HL-60 (cell line): ENCODE results near the gene NOS1AP.

Experiments
- DNase-seq, 2 experiments: peaks; one replicate each; pipeline ENCODE4 v3.0.0-alpha.2; 2010 to 2020; ENCODE audit warnings: low read depth in 1 of 2, low spot score in 1 of 2
- H3K27ac ChIP-seq: fragments of 250-450 bp; sonication (Bioruptor Pico); replicated peaks from 2 replicates; pipeline ENCODE4 v1.5.1; 2020; ENCODE audit warnings: mild to moderate bottlenecking, moderate library complexity
- H3K27me3 ChIP-seq: fragments of 250-450 bp; sonication (Bioruptor Pico); 2 replicates; pipeline ENCODE4 v1.5.1; 2021; ENCODE audit warnings: mild to moderate bottlenecking, moderate library complexity; ENCODE audit not compliant: insufficient read depth, poor library complexity, severe bottlenecking
- H3K4me3 ChIP-seq: replicated peaks from 2 replicates; pipeline ENCODE4 v1.5.1; 2011; ENCODE audit warnings: mild to moderate bottlenecking, control low read depth, low read length; ENCODE audit not compliant: insufficient read depth
- GABPA ChIP-seq: IDR thresholded peaks from 2 replicates; pipeline ENCODE4 v1.6.1; 2012; ENCODE audit warnings: low read depth
- POLR2AphosphoS5 ChIP-seq: IDR thresholded peaks from 2 replicates; pipeline ENCODE4 v1.6.1; 2012; ENCODE audit warnings: low read depth
- SPI1 ChIP-seq: IDR thresholded peaks from 2 replicates; pipeline ENCODE4 v1.6.1; 2012; ENCODE audit warnings: low read depth, mild to moderate bottlenecking, borderline replicate concordance
- TF ChIP-seq, protein P1 (sequence below): IDR thresholded peaks from 2 replicates; pipeline ENCODE4 v1.6.1; 2012; ENCODE audit warnings: low read depth; ENCODE audit not compliant: insufficient replicate concordance
- TF ChIP-seq, protein P2 (sequence below): IDR thresholded peaks from one replicate; pipeline ENCODE4 v1.5.1; 2011; ENCODE audit warnings: low read length, control low read depth, inconsistent platforms; ENCODE audit not compliant: insufficient read depth

Gene NOS1AP

DNA sequence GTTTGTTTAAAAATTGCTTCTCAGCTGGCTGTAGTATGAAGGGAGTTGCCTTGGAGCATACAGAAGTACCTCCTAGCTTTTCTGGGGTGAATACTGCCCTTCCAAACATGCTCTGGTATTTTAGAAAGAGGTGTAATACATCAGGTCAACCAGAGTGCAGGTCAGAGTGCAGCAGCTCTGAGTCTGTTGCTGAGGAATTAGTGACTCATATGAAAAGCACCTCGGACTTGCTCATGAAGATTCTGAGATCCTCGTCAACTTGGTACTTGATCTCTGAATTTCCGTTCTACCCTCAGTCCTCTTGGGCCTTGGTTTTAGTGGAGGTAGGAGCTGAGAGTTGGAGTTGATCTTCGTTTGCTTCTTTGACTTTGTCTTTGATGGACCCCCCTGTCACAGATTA, 67.3 kb downstream of the NOS1AP start:
- no peak for DNase-seq
- peaks cover 16% of the 10 kb centered on the region for H3K27me3 ChIP-seq
- TF ChIP-seq, protein P1, sequence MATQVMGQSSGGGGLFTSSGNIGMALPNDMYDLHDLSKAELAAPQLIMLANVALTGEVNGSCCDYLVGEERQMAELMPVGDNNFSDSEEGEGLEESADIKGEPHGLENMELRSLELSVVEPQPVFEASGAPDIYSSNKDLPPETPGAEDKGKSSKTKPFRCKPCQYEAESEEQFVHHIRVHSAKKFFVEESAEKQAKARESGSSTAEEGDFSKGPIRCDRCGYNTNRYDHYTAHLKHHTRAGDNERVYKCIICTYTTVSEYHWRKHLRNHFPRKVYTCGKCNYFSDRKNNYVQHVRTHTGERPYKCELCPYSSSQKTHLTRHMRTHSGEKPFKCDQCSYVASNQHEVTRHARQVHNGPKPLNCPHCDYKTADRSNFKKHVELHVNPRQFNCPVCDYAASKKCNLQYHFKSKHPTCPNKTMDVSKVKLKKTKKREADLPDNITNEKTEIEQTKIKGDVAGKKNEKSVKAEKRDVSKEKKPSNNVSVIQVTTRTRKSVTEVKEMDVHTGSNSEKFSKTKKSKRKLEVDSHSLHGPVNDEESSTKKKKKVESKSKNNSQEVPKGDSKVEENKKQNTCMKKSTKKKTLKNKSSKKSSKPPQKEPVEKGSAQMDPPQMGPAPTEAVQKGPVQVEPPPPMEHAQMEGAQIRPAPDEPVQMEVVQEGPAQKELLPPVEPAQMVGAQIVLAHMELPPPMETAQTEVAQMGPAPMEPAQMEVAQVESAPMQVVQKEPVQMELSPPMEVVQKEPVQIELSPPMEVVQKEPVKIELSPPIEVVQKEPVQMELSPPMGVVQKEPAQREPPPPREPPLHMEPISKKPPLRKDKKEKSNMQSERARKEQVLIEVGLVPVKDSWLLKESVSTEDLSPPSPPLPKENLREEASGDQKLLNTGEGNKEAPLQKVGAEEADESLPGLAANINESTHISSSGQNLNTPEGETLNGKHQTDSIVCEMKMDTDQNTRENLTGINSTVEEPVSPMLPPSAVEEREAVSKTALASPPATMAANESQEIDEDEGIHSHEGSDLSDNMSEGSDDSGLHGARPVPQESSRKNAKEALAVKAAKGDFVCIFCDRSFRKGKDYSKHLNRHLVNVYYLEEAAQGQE = no peak
- no peak for TF ChIP-seq POLR2AphosphoS5
- TF ChIP-seq GABPA = no peak
- TF ChIP-seq SPI1 = no peak
- TF ChIP-seq, protein P2, sequence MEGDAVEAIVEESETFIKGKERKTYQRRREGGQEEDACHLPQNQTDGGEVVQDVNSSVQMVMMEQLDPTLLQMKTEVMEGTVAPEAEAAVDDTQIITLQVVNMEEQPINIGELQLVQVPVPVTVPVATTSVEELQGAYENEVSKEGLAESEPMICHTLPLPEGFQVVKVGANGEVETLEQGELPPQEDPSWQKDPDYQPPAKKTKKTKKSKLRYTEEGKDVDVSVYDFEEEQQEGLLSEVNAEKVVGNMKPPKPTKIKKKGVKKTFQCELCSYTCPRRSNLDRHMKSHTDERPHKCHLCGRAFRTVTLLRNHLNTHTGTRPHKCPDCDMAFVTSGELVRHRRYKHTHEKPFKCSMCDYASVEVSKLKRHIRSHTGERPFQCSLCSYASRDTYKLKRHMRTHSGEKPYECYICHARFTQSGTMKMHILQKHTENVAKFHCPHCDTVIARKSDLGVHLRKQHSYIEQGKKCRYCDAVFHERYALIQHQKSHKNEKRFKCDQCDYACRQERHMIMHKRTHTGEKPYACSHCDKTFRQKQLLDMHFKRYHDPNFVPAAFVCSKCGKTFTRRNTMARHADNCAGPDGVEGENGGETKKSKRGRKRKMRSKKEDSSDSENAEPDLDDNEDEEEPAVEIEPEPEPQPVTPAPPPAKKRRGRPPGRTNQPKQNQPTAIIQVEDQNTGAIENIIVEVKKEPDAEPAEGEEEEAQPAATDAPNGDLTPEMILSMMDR = no peak
- no peak overlapping the region for H3K4me3 ChIP-seq
- H3K27ac ChIP-seq = no peak overlapping the region

GRCh38 chr1:162137179-162137960, 67.9 kb downstream of the NOS1AP start:
- no peak for DNase-seq
- Histone ChIP-seq H3K4me3 (no peak overlapping the region), H3K27ac (no peak overlapping the region)

GRCh38 chr1:162138112-162138511, 68.6 kb downstream of the NOS1AP start:
- no peak for DNase-seq
- H3K27me3 ChIP-seq = peaks cover 18% of the 10 kb centered on the region
- TF ChIP-seq, protein P1 = no peak
- no peak overlapping the region for H3K27ac ChIP-seq
- H3K4me3 ChIP-seq = no peak overlapping the region

More at GRCh38 chr1:162137179-162137960, 67.9 kb downstream of the NOS1AP start:
- no peak for TF ChIP-seq POLR2AphosphoS5
- TF ChIP-seq GABPA = no peak
- no peak for TF ChIP-seq SPI1
- TF ChIP-seq, protein P2 = no peak
- TF ChIP-seq, protein P1 = no peak
- peaks cover 20% of the 10 kb centered on the region for H3K27me3 ChIP-seq
